ENCODE measurements around the gene TTLL1. TPM values are rescaled to one million over a fixed set of nuclear protein-coding genes. Genes with fewer than 3 reads are reported as not detected.
"Not testable (repeated sequence)": the region's sequence is repeated elsewhere in the genome, so short reads cannot be mapped to it uniquely, and the experiment has no call there.

Gene TTLL1
- polyA plus RNA-seq, 1 donor: 4.6 TPM

DNA sequence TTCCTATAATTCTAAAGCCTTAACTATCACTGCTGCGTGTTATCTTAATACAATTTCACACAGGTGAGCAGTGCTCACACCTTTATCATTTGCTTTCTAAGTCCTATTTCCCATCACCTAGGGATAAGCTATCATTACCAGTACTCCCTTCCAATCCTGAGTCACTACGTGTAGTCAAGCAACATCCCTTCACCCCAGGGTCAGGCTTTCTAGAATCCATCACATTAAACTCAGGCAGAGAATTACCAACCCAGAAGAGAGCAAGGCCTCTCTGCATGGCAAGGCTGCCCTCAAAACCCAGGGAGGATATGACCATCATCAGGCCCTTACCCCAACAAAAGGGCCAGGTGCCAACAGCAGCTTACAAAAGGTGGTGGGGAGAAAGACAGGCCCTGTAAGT is 84.1 kb downstream of the TTLL1 start:
- Histone ChIP-seq H3K4me1 (ENCODE audit: control insufficient read depth, insufficient read depth, low read length) (peaks cover 64% of the 10 kb centered on the region), H3K36me3 (ENCODE audit: control insufficient read depth, insufficient read depth, low read length) (no peaks in the 10 kb centered on the region), H3K4me3 (ENCODE audit: low read length) (no peak overlapping the region), H3K27ac (ENCODE audit: low read length) (peak overlapping the region; percentile 89), H3K27me3 (ENCODE audit: control insufficient read depth, insufficient read depth, low read length) (no peaks in the 10 kb centered on the region), H3K9me3 (ENCODE audit: control insufficient read depth, low read depth, low read length) (no peaks in the 10 kb centered on the region)
- DNase-seq: no peak
- WGBS (ENCODE audit: insufficient coverage, low lambda C conversion rate): no CpG with 5 or more reads among the region's 2 CpGs

DNA sequence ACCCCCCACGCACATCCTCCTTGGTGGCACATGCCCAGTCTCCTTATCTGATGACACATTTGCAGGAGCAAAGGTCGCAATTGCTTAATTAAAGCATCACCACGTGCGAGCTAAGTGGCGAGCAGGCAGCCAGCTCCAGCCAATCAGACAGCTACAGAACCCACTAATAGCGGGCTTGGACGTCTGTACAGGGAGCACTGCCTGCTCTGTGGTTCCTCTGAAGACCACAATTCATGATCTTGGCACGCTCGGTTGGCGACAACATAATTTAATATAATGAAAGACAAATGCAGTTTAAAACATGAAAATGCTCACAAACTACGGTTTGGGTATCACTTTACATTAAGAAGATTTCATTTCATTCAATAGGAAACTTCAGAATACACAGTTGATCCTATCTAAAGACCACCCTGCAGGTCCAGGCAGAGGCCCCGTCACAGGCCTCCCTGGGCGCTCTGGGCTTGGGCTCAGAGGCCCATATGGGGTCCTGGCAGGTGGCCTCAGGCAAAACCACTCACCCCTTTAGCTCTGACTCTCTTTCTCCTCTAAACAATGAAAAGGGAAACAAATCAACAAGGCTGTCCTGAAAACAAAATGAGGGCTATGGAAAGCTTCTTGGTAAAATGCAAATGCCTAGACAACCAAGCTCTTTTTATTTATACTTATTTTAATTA is 84.7 kb downstream of the TTLL1 start:
- Histone ChIP-seq H3K9me3 (ENCODE audit: control insufficient read depth, low read depth, low read length) (no peaks in the 10 kb centered on the region), H3K27ac (ENCODE audit: low read length) (peak overlapping the region; percentile 89), H3K4me3 (ENCODE audit: low read length) (no peak overlapping the region), H3K4me1 (ENCODE audit: control insufficient read depth, insufficient read depth, low read length) (peaks cover 64% of the 10 kb centered on the region), H3K36me3 (ENCODE audit: control insufficient read depth, insufficient read depth, low read length) (no peaks in the 10 kb centered on the region), H3K27me3 (ENCODE audit: control insufficient read depth, insufficient read depth, low read length) (no peaks in the 10 kb centered on the region)
- no CpG with 5 or more reads among the region's 13 CpGs for WGBS (ENCODE audit: insufficient coverage, low lambda C conversion rate)
- DNase-seq: peak; percentile 75 to 85

DNA sequence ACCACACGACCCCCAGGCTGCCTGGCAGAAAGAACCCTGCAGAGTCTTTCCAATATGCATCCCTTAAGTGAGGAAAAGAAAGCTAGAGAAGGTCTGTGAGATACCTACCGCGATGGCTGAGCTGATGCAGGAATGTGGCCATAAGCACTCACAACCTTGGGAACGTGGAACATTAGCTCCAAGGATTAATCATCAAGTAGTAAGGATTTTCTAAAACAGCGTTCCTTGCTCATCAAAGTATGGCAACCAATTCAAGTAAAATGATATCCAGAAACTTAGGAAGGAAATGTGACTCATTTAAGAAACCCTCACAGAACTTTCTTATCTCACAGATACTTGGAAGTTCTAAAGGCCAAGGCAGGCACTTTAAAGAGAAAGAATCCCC is 87.0 kb downstream of the TTLL1 start:
- WGBS (ENCODE audit: insufficient coverage, low lambda C conversion rate): 0% methylated on average over 1 of the region's 5 CpGs
- no peaks in the 10 kb centered on the region for H3K36me3 ChIP-seq (ENCODE audit: control insufficient read depth, insufficient read depth, low read length)
- no peak for DNase-seq
- H3K27ac ChIP-seq (ENCODE audit: low read length): peak overlapping the region; percentile 34
- H3K4me3 ChIP-seq (ENCODE audit: low read length): no peak overlapping the region
- H3K4me1 ChIP-seq (ENCODE audit: control insufficient read depth, insufficient read depth, low read length): peaks cover 52% of the 10 kb centered on the region
- peaks cover 7% of the 10 kb centered on the region for H3K9me3 ChIP-seq (ENCODE audit: control insufficient read depth, low read depth, low read length)
- no peaks in the 10 kb centered on the region for H3K27me3 ChIP-seq (ENCODE audit: control insufficient read depth, insufficient read depth, low read length)

DNA sequence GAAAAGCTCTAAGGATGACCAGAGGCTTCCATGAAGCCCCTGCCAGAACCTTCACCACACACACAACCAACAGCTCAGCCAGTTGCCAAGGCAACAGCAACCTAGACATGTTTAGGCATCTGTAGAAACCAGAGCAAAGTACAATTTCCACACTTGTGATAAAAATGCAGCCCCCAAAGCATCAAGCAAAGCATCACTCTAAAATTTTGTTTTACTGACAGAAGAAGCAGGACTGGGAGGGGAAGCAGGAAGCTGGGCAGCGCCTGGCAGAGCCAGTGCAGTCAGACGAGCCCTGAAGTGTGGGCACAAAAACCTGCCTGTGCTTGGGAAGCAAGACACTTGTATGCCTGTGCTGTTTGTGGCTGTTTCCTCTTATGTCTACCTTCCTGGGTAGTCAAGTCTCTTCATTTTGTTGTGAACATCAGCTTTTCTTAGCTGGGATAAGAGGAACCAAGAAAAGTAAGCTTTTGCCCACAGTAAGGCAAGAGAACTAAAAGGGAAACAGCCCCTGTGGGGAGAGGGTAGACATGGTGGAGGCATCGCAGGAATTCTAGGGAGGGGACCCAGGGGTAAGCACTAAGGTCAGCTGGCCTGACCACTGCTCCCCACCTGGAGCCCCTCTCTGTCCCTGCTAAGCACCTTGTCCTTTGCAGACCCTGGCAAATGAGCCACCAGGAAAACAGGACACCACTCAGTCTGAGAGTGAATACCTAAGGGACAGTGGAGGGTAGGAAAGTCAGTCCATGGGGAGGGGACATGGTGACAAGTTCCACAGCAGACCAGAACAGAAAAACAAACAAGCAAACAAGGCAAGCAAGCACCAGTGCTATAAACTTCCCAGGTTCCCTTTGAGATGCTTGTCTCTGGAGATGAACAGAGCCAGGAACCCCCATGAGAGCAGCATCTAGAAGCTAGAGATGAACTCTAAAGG is 87.7 kb downstream of the TTLL1 start:
- Histone ChIP-seq H3K4me3 (ENCODE audit: low read length) (no peak overlapping the region), H3K27me3 (ENCODE audit: control insufficient read depth, insufficient read depth, low read length) (no peaks in the 10 kb centered on the region), H3K27ac (ENCODE audit: low read length) (no peak overlapping the region), H3K36me3 (ENCODE audit: control insufficient read depth, insufficient read depth, low read length) (no peaks in the 10 kb centered on the region), H3K9me3 (ENCODE audit: control insufficient read depth, low read depth, low read length) (peaks cover 7% of the 10 kb centered on the region), H3K4me1 (ENCODE audit: control insufficient read depth, insufficient read depth, low read length) (peaks cover 51% of the 10 kb centered on the region)
- DNase-seq: peak in 1 of 2 donors; percentile 39
- no CpG with 5 or more reads among the region's 3 CpGs for WGBS (ENCODE audit: insufficient coverage, low lambda C conversion rate)

DNA sequence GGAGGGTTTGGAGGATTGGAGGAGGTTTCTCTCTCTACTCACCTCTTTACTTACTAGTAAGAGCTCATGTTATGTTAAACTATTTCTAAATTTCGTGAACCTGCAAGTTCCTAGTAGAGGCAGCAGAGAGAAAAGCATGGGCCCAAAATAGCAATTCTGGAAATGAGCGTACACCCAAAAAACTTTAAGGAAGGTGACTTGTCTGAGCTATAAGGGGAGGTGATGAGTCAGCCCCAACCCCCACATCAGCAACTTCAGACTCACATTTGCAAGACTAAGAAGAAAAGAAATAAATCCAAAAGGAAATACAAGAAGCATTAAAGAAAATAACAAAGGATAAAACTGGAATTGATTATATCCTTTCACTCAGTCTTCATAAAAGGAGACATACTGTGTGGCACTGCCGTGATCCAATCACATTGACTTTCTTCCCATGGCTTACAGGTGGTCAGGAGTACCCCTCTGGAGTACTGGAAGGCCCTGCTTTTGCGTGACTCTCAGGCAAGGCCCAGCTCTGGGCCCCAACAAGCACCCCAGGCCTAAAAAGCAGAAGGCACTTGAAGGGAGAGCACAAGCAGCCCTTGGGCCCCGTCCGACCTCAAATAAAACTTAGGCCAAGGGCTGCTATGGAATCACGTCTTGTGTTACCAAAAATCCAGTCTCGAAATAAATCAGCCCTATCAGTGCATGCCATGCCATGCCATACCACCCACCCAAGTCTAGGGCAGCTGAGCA is 88.6 kb downstream of the TTLL1 start:
- Histone ChIP-seq H3K4me1 (ENCODE audit: control insufficient read depth, insufficient read depth, low read length) (peaks cover 55% of the 10 kb centered on the region), H3K4me3 (ENCODE audit: low read length) (no peak overlapping the region), H3K9me3 (ENCODE audit: control insufficient read depth, low read depth, low read length) (peaks cover 7% of the 10 kb centered on the region), H3K27ac (ENCODE audit: low read length) (no peak overlapping the region), H3K27me3 (ENCODE audit: control insufficient read depth, insufficient read depth, low read length) (no peaks in the 10 kb centered on the region), H3K36me3 (ENCODE audit: control insufficient read depth, insufficient read depth, low read length) (no peaks in the 10 kb centered on the region)
- WGBS (ENCODE audit: insufficient coverage, low lambda C conversion rate): 60% methylated on average over 1 of the region's 8 CpGs
- no peak for DNase-seq

DNA sequence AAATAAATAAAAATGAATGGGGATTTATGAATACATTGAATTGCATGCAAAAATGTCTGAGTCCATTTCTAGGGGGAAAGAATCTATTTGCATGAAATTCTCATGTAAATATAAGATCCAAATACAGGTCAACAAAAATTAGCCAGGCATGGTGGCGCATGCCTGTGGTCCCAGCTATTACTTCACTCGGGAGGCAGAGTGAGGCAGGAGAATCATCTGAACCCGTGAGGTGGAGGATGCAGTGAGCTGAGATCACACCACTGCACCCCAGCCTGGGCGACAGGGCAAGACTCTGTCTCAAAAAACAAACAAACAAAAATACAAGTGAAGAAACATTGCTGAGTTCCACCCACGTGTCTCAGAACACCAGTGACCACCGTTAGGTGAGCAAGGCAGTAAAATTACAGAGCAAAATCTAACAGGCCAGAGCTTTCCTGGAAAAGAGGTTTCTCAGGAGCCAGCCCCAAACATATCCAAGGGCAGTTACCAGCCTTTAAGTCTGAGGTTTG is 91.6 kb downstream of the TTLL1 start:
- no peaks in the 10 kb centered on the region for H3K27me3 ChIP-seq (ENCODE audit: control insufficient read depth, insufficient read depth, low read length)
- WGBS (ENCODE audit: insufficient coverage, low lambda C conversion rate): no CpG with 5 or more reads among the region's 6 CpGs
- no peak overlapping the region for H3K27ac ChIP-seq (ENCODE audit: low read length)
- DNase-seq: no peak
- peaks cover 52% of the 10 kb centered on the region for H3K4me1 ChIP-seq (ENCODE audit: control insufficient read depth, insufficient read depth, low read length)
- H3K4me3 ChIP-seq (ENCODE audit: low read length): no peak overlapping the region
- no peaks in the 10 kb centered on the region for H3K36me3 ChIP-seq (ENCODE audit: control insufficient read depth, insufficient read depth, low read length)
- peaks cover 7% of the 10 kb centered on the region for H3K9me3 ChIP-seq (ENCODE audit: control insufficient read depth, low read depth, low read length)

DNA sequence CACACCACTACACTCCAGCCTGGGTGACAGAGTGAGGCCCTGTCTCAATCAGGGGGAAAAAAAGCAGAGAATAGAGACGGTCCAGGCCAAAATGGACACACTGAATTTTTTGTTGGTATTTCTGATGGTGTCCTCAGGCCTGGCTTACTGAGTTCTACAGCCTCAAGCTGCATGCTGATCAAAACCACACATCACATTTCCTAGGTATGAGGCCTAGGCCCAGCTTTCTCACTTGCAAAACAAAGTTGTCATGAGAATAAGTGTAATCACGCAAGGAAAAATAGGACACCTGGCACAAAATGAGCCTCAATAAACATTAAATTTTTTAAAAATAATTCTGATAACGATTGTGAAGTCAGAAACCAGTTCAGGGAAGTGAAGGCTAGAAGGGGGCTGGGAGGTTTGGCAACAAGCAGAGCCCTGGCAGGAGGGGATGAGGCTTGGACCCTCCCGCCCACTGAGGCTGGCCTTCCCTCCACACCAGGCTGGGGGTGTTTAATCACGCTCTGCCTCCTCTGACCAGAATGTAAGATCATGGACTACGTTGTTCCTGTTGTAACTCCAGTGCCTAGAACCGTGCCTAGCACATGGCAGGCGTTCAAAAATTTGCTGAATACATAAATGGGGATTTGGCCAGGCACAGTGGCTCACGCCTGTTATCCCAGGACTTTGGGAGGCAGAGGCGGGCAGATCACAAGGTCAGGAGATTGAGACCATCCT is 92.4 kb downstream of the TTLL1 start:
- Histone ChIP-seq H3K27ac (ENCODE audit: low read length) (peak overlapping the region; percentile 40), H3K36me3 (ENCODE audit: control insufficient read depth, insufficient read depth, low read length) (peaks cover 2% of the 10 kb centered on the region), H3K4me3 (ENCODE audit: low read length) (no peak overlapping the region), H3K27me3 (ENCODE audit: control insufficient read depth, insufficient read depth, low read length) (no peaks in the 10 kb centered on the region), H3K9me3 (ENCODE audit: control insufficient read depth, low read depth, low read length) (peaks cover 7% of the 10 kb centered on the region), H3K4me1 (ENCODE audit: control insufficient read depth, insufficient read depth, low read length) (peaks cover 45% of the 10 kb centered on the region)
- no peak for DNase-seq
- 83% methylated on average over 1 of the region's 10 CpGs for WGBS (ENCODE audit: insufficient coverage, low lambda C conversion rate)

DNA sequence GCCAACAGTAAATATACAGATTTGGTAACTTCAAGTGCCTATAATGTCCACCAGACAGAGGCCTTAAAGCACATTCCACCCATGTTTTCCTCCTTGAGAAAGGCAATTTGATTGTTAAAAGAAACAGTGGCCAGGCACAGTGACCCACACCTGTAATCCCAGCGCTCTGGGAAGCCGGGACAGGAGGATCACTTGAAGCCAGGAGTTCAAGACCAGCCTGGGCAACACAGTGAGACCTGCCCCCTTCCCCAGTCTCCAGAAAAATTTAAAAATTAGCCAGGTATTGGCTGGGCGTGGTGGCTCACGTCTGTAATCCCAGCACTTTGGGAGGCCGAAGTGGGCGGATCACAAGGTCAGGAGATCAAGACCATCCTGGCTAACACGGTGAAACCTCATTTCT is 93.5 kb downstream of the TTLL1 start:
- H3K4me1 ChIP-seq (ENCODE audit: control insufficient read depth, insufficient read depth, low read length): peaks cover 45% of the 10 kb centered on the region
- not testable (repeated sequence) for DNase-seq; H3K27me3 ChIP-seq (ENCODE audit: control insufficient read depth, insufficient read depth, low read length); H3K36me3 ChIP-seq (ENCODE audit: control insufficient read depth, insufficient read depth, low read length); H3K9me3 ChIP-seq (ENCODE audit: control insufficient read depth, low read depth, low read length); H3K4me3 ChIP-seq (ENCODE audit: low read length)
- H3K27ac ChIP-seq (ENCODE audit: low read length): peak overlapping the region; percentile 94
- WGBS (ENCODE audit: insufficient coverage, low lambda C conversion rate): no CpG with 5 or more reads among the region's 7 CpGs

DNA sequence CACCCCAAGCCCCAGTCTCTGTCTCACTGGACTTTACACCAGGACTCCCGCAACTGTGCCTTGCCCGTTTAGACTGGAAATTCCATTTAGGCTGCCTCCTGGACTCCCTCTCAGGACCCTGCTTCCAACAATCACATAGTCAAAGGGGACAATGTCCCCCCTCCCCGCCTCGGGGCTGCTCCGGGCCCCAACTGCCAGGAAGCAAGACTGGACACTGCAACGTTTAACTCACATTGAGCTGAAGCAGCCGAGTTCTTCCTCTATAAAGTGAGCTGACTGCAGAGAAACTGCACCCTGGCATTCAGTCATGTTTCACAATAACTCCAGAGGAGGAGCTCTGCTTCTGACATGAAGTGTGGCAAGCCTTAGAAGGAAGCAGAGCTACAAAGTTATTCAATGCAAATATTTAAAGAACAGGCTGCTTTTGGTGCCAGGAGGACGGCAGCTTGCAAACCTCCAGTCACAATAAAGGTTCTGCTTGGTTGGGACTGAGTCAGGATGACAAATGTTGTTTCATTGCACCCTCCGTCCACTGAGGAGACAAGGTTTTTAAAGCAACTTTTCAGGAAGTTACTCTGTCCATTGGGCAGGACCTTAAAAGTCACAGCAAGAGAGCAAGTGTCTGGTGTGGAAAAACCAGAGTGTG is 94.2 kb downstream of the TTLL1 start:
- DNase-seq: peak; percentile 83 to 95
- peak overlapping the region; percentile 26 for H3K4me3 ChIP-seq (ENCODE audit: low read length)

More for the DNA sequence above, 94.2 kb downstream of the TTLL1 start:
- Histone ChIP-seq H3K36me3 (ENCODE audit: control insufficient read depth, insufficient read depth, low read length) (peaks cover 2% of the 10 kb centered on the region), H3K27me3 (ENCODE audit: control insufficient read depth, insufficient read depth, low read length) (no peaks in the 10 kb centered on the region), H3K27ac (ENCODE audit: low read length) (peak overlapping the region; percentile 94), H3K4me1 (ENCODE audit: control insufficient read depth, insufficient read depth, low read length) (peaks cover 46% of the 10 kb centered on the region), H3K9me3 (ENCODE audit: control insufficient read depth, low read depth, low read length) (peaks cover 7% of the 10 kb centered on the region)
- WGBS (ENCODE audit: insufficient coverage, low lambda C conversion rate): no CpG with 5 or more reads among the region's 9 CpGs
